ENCODE measurements around the gene ALKBH3. TPM values are rescaled to one million over a fixed set of nuclear protein-coding genes. Genes with fewer than 3 reads are reported as not detected.

ALKBH3 gene
- total RNA-seq, 4 donors from 2014 or later, result 17.4 to 38.2 (median 24.6) TPM

DNA sequence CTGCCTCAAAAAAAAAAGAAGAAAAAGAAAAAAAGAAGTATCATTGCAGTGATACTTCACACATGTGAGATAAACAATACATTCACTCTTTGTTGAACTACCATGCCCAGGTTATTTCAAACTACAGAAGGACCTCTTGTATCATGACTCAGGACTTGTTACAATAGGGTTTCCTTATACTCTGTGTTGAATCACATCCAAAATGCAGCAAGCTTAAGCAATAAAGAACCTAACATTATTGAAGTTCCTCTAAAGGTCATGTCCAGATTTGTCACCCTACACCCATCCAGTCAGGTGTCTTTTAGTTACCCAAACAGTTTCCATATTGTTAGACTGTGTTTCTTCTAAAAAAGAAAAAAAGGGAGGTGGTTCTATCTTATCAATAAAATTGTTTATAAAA lies 26.9 kb upstream of the ALKBH3 start:
- no peaks in the 10 kb centered on the region for H3K9me3 ChIP-seq
- peaks cover 0 to 24% (median 16%) of the 10 kb centered on the region in 4 donors for H3K36me3 ChIP-seq
- no peaks in the 10 kb centered on the region for H3K27me3 ChIP-seq
- H3K4me3 ChIP-seq, result no peak overlapping the region
- no peak for TF ChIP-seq POLR2AphosphoS5 (IDR thresholded peaks at IDR 0.05)
- TF ChIP-seq POLR2A (IDR thresholded peaks at IDR 0.05; ENCODE audit: low read depth), result no peak
- TF ChIP-seq, protein P1, sequence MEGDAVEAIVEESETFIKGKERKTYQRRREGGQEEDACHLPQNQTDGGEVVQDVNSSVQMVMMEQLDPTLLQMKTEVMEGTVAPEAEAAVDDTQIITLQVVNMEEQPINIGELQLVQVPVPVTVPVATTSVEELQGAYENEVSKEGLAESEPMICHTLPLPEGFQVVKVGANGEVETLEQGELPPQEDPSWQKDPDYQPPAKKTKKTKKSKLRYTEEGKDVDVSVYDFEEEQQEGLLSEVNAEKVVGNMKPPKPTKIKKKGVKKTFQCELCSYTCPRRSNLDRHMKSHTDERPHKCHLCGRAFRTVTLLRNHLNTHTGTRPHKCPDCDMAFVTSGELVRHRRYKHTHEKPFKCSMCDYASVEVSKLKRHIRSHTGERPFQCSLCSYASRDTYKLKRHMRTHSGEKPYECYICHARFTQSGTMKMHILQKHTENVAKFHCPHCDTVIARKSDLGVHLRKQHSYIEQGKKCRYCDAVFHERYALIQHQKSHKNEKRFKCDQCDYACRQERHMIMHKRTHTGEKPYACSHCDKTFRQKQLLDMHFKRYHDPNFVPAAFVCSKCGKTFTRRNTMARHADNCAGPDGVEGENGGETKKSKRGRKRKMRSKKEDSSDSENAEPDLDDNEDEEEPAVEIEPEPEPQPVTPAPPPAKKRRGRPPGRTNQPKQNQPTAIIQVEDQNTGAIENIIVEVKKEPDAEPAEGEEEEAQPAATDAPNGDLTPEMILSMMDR (IDR thresholded peaks at IDR 0.05), result no peak
- no peak for TF ChIP-seq EP300 (IDR thresholded peaks at IDR 0.05)
- intact Hi-C loops (cut with DNase I), result no loop called here
- DNase-seq (ENCODE audit: extremely low spot score), result no peak
- H3K4me1 ChIP-seq, result no peaks in the 10 kb centered on the region
- H3K27ac ChIP-seq (replicated peaks in 1 of 4), result no peak overlapping the region

DNA sequence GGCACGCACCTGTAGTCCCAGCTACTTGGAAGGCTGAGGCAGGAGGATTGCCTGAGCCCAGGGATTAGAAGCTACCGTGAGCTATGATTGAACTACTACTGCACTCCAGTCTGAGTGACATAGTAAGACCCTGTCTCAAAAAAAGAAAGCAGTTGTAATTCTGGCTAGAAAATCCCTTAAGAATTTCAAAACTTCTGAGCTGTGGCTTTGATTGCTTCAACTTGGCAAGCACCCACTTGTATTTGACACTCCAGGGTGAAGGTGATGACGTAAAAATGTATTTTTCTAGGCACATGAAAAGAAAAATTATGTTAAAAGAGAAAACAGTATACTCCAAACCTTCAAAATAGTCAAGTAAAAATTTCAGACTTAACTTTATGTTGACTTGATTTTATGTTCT lies 23.6 kb upstream of the ALKBH3 start:
- no peaks in the 10 kb centered on the region for H3K4me1 ChIP-seq
- peaks cover 0 to 8% (median 0%) of the 10 kb centered on the region in 4 donors for H3K9me3 ChIP-seq
- WGBS, result 91% methylated on average over 3 of the region's 3 CpGs
- DNase-seq (ENCODE audit: extremely low spot score), result no peak
- TF ChIP-seq, protein P1 (IDR thresholded peaks at IDR 0.05), result no peak
- TF ChIP-seq POLR2AphosphoS5 (IDR thresholded peaks at IDR 0.05), result no peak
- no peak for TF ChIP-seq POLR2A (IDR thresholded peaks at IDR 0.05; ENCODE audit: low read depth)
- no peak for TF ChIP-seq EP300 (IDR thresholded peaks at IDR 0.05)
- H3K36me3 ChIP-seq, result peaks cover 0 to 24% (median 16%) of the 10 kb centered on the region in 4 donors
- intact Hi-C loops (cut with DNase I), result no loop called here
- H3K4me3 ChIP-seq, result no peak overlapping the region
- no peak overlapping the region for H3K27ac ChIP-seq (replicated peaks in 1 of 4)
- no peaks in the 10 kb centered on the region for H3K27me3 ChIP-seq

DNA sequence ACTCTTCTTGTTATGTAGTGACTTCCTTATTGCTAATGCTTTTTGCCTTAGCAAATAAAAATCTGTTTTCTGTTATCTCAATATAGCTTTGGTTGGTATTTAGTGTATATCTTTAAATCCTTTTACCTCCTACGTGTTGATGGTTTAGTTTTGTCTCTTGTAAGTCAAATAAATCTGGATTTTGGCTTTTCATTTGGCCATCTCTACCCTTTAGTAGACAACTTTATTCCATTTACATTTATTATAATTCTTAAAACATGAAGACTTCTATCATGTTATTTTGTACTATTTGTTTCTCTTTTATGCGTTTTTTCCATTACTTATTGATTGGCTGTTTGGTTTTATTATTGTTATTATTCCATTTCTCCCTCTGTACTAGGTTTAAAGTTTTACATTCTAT lies 19.5 kb upstream of the ALKBH3 start:
- DNase-seq (ENCODE audit: extremely low spot score), result no peak
- H3K36me3 ChIP-seq, result peaks cover 0 to 7% (median 2%) of the 10 kb centered on the region in 4 donors
- no peaks in the 10 kb centered on the region for H3K27me3 ChIP-seq
- no peak overlapping the region for H3K4me3 ChIP-seq
- TF ChIP-seq POLR2A (IDR thresholded peaks at IDR 0.05; ENCODE audit: low read depth) (no peak), EP300 (IDR thresholded peaks at IDR 0.05) (no peak), POLR2AphosphoS5 (IDR thresholded peaks at IDR 0.05) (no peak)
- TF ChIP-seq, protein P1 (IDR thresholded peaks at IDR 0.05), result no peak
- no peak overlapping the region for H3K27ac ChIP-seq (replicated peaks in 1 of 4)
- no peaks in the 10 kb centered on the region for H3K4me1 ChIP-seq
- intact Hi-C loops (cut with DNase I), result no loop called here
- 83% methylated on average over 2 of the region's 2 CpGs for WGBS
- peaks cover 0 to 8% (median 0%) of the 10 kb centered on the region in 4 donors for H3K9me3 ChIP-seq

DNA sequence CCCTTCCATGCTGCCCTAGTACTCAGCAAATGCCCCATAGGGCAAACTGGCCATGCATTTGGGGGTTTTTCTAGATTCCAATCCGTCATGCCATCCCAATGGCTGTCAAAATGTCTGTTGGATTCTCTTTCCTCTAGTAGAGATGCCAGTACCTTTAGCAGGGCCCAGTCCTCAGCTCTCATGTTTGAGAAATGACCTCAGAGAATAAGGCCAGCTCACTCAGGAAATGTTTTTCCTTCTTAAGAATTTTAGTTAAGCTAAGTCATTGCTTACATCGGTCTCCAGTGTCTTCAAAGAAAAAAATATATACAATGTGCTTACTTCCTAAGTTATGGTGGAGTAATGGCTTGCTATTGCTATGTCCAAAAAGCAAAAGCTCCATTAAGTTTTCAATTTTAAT lies 14.1 kb upstream of the ALKBH3 start:
- Histone ChIP-seq H3K36me3 (no peaks in the 10 kb centered on the region), H3K27ac (replicated peaks in 1 of 4) (no peak overlapping the region), H3K27me3 (peaks cover 0 to 11% (median 0%) of the 10 kb centered on the region in 4 donors), H3K4me3 (no peak overlapping the region), H3K9me3 (no peaks in the 10 kb centered on the region), H3K4me1 (no peaks in the 10 kb centered on the region)
- intact Hi-C loops (cut with DNase I), result no loop called here
- no peak for TF ChIP-seq POLR2AphosphoS5 (IDR thresholded peaks at IDR 0.05)
- 73% methylated on average over 2 of the region's 2 CpGs for WGBS
- no peak for DNase-seq (ENCODE audit: extremely low spot score)

DNA sequence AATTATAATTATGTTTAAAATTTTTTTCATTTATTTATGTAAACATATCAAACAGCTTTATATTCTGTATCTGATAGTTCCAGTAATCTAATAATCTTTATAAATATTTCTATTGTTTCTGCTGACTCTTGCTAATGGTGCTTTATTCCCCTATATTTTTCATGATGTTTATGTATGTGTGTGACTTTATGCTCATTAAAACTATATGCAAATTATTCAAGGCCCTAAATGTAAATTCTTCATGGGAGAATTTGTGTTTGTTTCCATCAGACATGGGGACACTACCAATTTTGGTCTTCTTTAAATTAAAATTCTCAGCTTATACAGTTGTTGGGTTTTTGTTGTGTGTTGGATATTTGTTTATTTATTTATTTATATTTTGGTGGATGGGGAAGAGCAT lies 13.7 kb upstream of the ALKBH3 start:
- H3K27ac ChIP-seq (replicated peaks in 1 of 4), result no peak overlapping the region
- no peak for DNase-seq (ENCODE audit: extremely low spot score)
- intact Hi-C loops (cut with DNase I), result no loop called here

More for the DNA sequence above, 13.7 kb upstream of the ALKBH3 start:
- Histone ChIP-seq H3K4me3 (no peak overlapping the region), H3K9me3 (no peaks in the 10 kb centered on the region), H3K36me3 (no peaks in the 10 kb centered on the region), H3K4me1 (no peaks in the 10 kb centered on the region), H3K27me3 (peaks cover 0 to 15% (median 0%) of the 10 kb centered on the region in 4 donors)
- TF ChIP-seq, protein P1 (IDR thresholded peaks at IDR 0.05), result no peak
- TF ChIP-seq EP300 (IDR thresholded peaks at IDR 0.05) (no peak), POLR2AphosphoS5 (IDR thresholded peaks at IDR 0.05) (no peak), POLR2A (IDR thresholded peaks at IDR 0.05; ENCODE audit: low read depth) (no peak)

All from esophagus muscularis mucosa (tissue), 4 donors.